Epithelial cell of proximal tubule (primary cell): Measurements from ENCODE around the gene FRMPD4. TPM values are rescaled to one million over a fixed set of nuclear protein-coding genes. Genes with fewer than 3 reads are reported as not detected.

Experiments used
- DNase-seq: peaks from one replicate; pipeline ENCODE4 v3.0.0-alpha.2; 2011; ENCODE audit warnings: low read depth
- H3K4me3 ChIP-seq: 2 replicates; pipeline ENCODE4 v1.5.1; 2011; ENCODE audit warnings: low read depth, mild to moderate bottlenecking, low read length
- total RNA-seq: library from RNA; depleted of rRNA; stranded (reverse); fragments of >200 nt; gene quantifications from 2 replicates; pipeline ENCODE4 v1.2.3, GENCODE V29; 2015
- TF ChIP-seq, protein P1 (sequence below): conservative IDR thresholded peaks from 2 replicates; pipeline ENCODE4 v1.5.1; 2012; ENCODE audit warnings: low read depth, mild to moderate bottlenecking, low read length

FRMPD4 gene
- total RNA-seq, 1 donor from 2014 or later, result 0.06 TPM

DNA sequence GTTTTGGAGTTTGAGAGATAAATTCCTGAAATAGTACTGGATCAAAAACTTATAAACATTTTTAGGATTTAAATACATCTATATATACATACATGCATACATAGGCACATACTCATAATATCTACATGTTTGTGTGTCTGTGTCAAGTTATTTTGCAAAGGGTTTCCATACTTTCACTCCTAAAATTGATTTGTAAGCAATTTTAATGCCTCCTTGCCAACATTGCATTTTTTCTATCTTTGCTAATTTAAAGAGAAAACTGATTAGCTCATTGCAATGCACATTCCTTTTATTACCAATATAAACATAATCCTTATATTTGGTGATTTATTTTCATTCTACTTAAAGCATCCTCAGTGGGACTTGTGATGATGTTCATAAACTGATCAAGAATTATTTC lies 258.3 kb downstream of the FRMPD4 start:
- no peak overlapping the region for H3K4me3 ChIP-seq
- TF ChIP-seq, protein P1, sequence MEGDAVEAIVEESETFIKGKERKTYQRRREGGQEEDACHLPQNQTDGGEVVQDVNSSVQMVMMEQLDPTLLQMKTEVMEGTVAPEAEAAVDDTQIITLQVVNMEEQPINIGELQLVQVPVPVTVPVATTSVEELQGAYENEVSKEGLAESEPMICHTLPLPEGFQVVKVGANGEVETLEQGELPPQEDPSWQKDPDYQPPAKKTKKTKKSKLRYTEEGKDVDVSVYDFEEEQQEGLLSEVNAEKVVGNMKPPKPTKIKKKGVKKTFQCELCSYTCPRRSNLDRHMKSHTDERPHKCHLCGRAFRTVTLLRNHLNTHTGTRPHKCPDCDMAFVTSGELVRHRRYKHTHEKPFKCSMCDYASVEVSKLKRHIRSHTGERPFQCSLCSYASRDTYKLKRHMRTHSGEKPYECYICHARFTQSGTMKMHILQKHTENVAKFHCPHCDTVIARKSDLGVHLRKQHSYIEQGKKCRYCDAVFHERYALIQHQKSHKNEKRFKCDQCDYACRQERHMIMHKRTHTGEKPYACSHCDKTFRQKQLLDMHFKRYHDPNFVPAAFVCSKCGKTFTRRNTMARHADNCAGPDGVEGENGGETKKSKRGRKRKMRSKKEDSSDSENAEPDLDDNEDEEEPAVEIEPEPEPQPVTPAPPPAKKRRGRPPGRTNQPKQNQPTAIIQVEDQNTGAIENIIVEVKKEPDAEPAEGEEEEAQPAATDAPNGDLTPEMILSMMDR, result no peak
- DNase-seq, result no peak

DNA sequence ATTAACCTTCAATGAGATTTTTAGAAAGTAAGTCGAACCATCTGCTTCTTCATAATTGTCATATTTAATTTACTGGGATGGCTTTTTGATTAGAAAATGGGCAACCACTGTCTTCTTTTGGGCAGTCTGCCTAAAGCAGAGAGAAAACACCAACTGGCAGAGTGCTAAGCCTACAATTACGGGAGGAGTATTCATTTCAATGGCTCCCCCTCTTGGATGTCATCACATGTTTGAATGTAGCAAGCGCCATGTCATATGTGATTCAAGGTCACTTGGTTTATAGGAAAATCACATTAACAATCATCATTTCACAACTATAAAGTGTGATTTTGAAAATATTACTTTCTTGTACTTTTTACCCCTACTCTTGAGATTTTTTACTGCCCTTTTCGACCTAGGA lies 261.9 kb downstream of the FRMPD4 start:
- H3K4me3 ChIP-seq, result no peak overlapping the region
- TF ChIP-seq, protein P1, result no peak
- no peak for DNase-seq

DNA sequence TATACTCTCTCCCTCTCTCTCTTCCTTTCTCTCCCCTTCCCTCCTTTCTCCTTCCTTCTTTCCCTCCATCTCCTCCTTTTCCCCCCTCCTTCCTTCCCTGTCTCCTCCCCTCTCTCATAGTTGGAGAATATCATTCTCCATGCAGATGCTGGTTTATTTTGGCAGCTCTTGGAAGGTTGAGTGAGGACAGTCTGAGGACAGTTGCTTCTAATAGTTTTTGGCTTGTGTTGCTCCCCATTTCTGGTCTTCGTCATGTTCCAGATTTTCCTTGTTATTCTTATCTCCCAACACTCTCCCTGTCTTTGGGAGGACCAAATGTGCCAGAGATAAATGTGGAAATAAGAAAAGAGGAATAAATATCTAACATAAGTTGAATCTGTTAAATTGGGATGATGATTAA lies 263.0 kb downstream of the FRMPD4 start:
- no peak for DNase-seq
- TF ChIP-seq, protein P1, result no peak

DNA sequence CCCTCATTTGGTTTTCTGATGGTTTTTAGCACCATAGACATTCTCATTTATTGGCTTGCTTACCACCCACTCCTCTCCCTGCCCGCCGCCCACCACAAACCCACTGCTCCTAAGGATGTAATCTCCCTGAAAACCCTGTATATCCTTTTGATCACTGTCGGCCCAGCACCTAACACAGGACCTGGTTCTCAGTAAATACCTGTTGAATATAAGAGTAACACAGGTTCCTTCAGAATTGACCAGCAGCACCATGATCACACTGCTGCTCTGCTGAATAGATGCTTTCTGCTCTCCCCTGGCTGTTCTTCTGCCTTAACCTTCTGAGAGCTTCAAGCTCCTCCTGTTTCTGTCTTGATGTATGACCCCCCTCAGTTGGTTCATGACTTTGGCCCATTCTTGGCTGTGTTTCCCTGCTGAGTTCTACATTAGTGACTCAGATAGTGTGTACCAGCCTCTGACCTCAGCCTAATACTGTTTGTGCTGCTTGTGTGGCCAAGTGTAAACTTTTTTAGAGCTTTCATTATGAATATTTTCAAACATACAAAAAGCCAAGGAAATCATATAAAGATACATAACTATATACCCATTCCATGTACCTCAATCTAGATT lies 265.3 kb downstream of the FRMPD4 start:
- H3K4me3 ChIP-seq, result no peak overlapping the region
- DNase-seq, result no peak
- TF ChIP-seq, protein P1, result no peak

More for the DNA sequence above, 263.0 kb downstream of the FRMPD4 start:
- H3K4me3 ChIP-seq, result no peak overlapping the region

DNA sequence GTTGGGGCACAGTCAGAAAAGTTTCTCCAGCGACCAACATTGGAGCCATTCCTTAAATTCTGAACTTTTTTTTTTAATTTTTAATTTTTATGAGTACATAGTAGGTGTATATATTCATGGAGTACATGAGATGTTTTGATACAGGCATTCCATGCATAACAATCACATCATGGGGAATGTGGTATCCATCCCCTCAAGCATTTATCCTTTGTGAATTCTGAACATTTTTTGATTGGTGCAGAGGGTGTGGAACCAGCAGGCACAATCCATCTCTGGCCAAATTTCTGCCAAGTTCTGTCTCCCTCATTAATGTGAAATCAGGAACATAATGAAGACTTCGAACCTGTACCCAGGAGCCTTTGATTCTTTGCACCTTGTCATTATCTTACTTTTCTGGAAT lies 267.0 kb downstream of the FRMPD4 start:
- DNase-seq, result no peak
- TF ChIP-seq, protein P1, result no peak
- no peak overlapping the region for H3K4me3 ChIP-seq

DNA sequence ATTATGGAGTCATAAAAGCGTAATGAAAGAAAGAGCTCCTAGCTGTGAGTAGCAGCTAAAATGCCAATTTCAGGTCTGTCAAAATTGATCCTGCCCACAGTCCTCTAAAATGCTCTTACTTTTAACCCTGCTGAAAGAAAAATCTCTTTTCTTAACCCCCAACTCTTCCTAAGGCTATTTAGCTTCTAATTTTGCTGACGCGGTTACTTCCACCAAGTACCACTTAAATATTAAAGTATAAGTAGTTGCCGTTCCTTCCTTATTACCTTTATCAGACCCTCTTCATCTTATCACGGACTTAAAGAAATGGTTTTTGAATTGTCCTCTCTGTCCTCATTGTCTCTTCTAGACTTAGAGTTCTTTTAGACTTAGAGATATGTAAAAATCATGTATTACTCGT lies 272.2 kb downstream of the FRMPD4 start:
- TF ChIP-seq, protein P1, result no peak
- H3K4me3 ChIP-seq, result no peak overlapping the region
- DNase-seq, result no peak

DNA sequence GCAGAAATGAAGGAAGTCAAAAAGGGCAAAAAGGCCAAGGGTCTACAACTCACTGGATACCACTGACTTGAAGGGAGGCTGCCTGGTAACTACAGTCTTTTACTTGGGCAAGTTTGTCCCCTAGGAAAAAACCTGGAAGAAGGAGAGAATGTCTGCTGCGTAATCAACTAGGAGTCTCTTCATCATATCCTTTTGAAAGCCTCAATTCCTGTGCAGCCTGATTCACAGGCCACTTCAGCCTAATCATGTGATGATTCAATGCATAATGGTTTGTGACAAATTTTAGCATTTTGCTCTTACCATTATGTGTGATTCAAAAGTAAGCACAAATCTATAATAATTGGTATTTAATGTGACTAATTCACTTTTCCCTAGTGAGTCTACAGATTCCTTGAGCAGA lies 273.6 kb downstream of the FRMPD4 start:
- DNase-seq, result no peak
- TF ChIP-seq, protein P1, result no peak
- no peak overlapping the region for H3K4me3 ChIP-seq
